OCI-LY1 (cell line): ENCODE results near the gene SCTR.

Experiments
- H2AFZ ChIP-seq: fragments of 200-600 bp; sonication (generic), shearing (Covaris generic); 2 replicates; pipeline ENCODE4 v1.6.0; 2014; ENCODE audit warnings: antibody characterized with exemption, mild to moderate bottlenecking, low read length
- H3F3A ChIP-seq: fragments of 200-600 bp; sonication (generic), shearing (Covaris generic); 2 replicates; pipeline ENCODE4 v1.6.0; 2014; ENCODE audit warnings: mild to moderate bottlenecking, antibody characterized with exemption, low read length, moderate library complexity; ENCODE audit not compliant: insufficient read depth
- H3K27ac ChIP-seq: fragments of 200-600 bp; sonication (generic); 2 replicates; pipeline ENCODE4 v1.5.1; 2014; ENCODE audit warnings: low read length, mixed run types, mild to moderate bottlenecking, low read depth; ENCODE audit not compliant: poor library complexity, severe bottlenecking
- H3K27me3 ChIP-seq: fragments of 200-600 bp; sonication (generic); 2 replicates; pipeline ENCODE4 v1.6.0; 2014; ENCODE audit warnings: antibody characterized with exemption, mild to moderate bottlenecking, low read length, moderate library complexity; ENCODE audit not compliant: insufficient read depth
- H3K36me3 ChIP-seq: fragments of 200-600 bp; sonication (generic); 2 replicates; pipeline ENCODE4 v1.6.1; 2014; ENCODE audit warnings: mild to moderate bottlenecking, antibody characterized with exemption, low read length, moderate library complexity, mixed read lengths; ENCODE audit not compliant: insufficient read depth
- H3K4me1 ChIP-seq: fragments of 200-600 bp; sonication (generic); 2 replicates; pipeline ENCODE4 v1.5.1; 2014; ENCODE audit warnings: mild to moderate bottlenecking, low read length, moderate library complexity; ENCODE audit not compliant: insufficient read depth, severe bottlenecking
- H3K4me2 ChIP-seq: fragments of 200-600 bp; sonication (generic), shearing (Covaris generic); 2 replicates; pipeline ENCODE4 v1.6.1; 2014; ENCODE audit warnings: low read length
- H3K4me3 ChIP-seq: fragments of 200-600 bp; sonication (generic); 2 replicates; pipeline ENCODE4 v1.5.1; 2014; ENCODE audit warnings: low read length, low read depth, mild to moderate bottlenecking, mixed read lengths; ENCODE audit not compliant: poor library complexity, severe bottlenecking
- H3K79me2 ChIP-seq: fragments of 200-600 bp; shearing (Covaris generic); 2 replicates; pipeline ENCODE4 v1.6.1; 2016; ENCODE audit warnings: mixed run types, low read length, mixed read lengths; ENCODE audit not compliant: insufficient read depth
- H3K9ac ChIP-seq: fragments of 200-600 bp; sonication (generic), shearing (Covaris generic); 2 replicates; pipeline ENCODE4 v1.6.1; 2014; ENCODE audit warnings: mild to moderate bottlenecking, low read length, mixed read lengths
- H3K9me2 ChIP-seq: fragments of 200-600 bp; sonication (generic), shearing (Covaris generic); 2 replicates; pipeline ENCODE4 v1.6.1; 2014; ENCODE audit warnings: low read depth, mild to moderate bottlenecking, low read length, mixed read lengths
- H3K9me3 ChIP-seq: fragments of 200-600 bp; shearing (Covaris generic); 2 replicates; pipeline ENCODE4 v1.6.1; 2014; ENCODE audit warnings: low read length, mixed read lengths
- H4K20me1 ChIP-seq: fragments of 200-600 bp; sonication (generic), shearing (Covaris generic); 2 replicates; pipeline ENCODE4 v1.6.0; 2016; ENCODE audit warnings: mild to moderate bottlenecking, low read length; ENCODE audit not compliant: insufficient read depth
- CTCF ChIP-seq: fragments of 200-600 bp; sonication (generic), shearing (Covaris generic); IDR thresholded peaks from 2 replicates; pipeline ENCODE4 v1.5.1; 2017; ENCODE audit warnings: mild to moderate bottlenecking, antibody characterized with exemption, low read length, moderate library complexity, mixed read lengths
- EZH2 ChIP-seq: fragments of 200-600 bp; sonication (generic), shearing (Covaris generic); IDR thresholded peaks from 2 replicates; pipeline ENCODE4 v1.8.0; 2017; ENCODE audit warnings: borderline replicate concordance, mixed run types, mild to moderate bottlenecking, antibody characterized with exemption, low read length, moderate library complexity, mixed read lengths

SCTR gene

GRCh38 chr2:119488245-119489214, 35.8 kb downstream of the SCTR start:
- Histone ChIP-seq H3K4me3 (no peak overlapping the region), H2AFZ (no peak overlapping the region), H3K79me2 (no peaks in the 10 kb centered on the region), H3K9ac (no peak overlapping the region), H3K9me2 (no peaks in the 10 kb centered on the region), H4K20me1 (no peaks in the 10 kb centered on the region), H3K4me2 (no peak overlapping the region), H3K9me3 (no peaks in the 10 kb centered on the region), H3F3A (no peaks in the 10 kb centered on the region), H3K27ac (no peak overlapping the region), H3K27me3 (0 out of 2 replicates have a peak, but pooled peaks cover 9% of the 10 kb centered on the region), H3K36me3 (no peaks in the 10 kb centered on the region), H3K4me1 (no peaks in the 10 kb centered on the region)
- TF ChIP-seq EZH2: no peak
- peak; percentile 8; the same call in 1 of the 2 replicates for TF ChIP-seq CTCF

GRCh38 chr2:119487434-119488244, 36.6 kb downstream of the SCTR start:
- Histone ChIP-seq H3K79me2 (no peaks in the 10 kb centered on the region), H3K9me2 (no peaks in the 10 kb centered on the region), H4K20me1 (no peaks in the 10 kb centered on the region), H3K27ac (no peak overlapping the region), H3K27me3 (0 out of 2 replicates have a peak, but pooled peaks cover 9% of the 10 kb centered on the region), H3K9ac (no peak overlapping the region), H3K9me3 (no peaks in the 10 kb centered on the region), H2AFZ (no peak overlapping the region), H3K4me3 (no peak overlapping the region), H3K4me1 (no peaks in the 10 kb centered on the region), H3K4me2 (no peak overlapping the region), H3K36me3 (no peaks in the 10 kb centered on the region), H3F3A (no peaks in the 10 kb centered on the region)
- TF ChIP-seq EZH2: no peak
- TF ChIP-seq CTCF: no peak

GRCh38 chr2:119486886-119487285, 37.4 kb downstream of the SCTR start:
- H3K4me2 ChIP-seq: no peak overlapping the region
- H3K4me1 ChIP-seq: no peaks in the 10 kb centered on the region
- H3K36me3 ChIP-seq: no peaks in the 10 kb centered on the region
- H3K9me2 ChIP-seq: no peaks in the 10 kb centered on the region
- TF ChIP-seq EZH2 (no peak), CTCF (no peak)
- H2AFZ ChIP-seq: no peak overlapping the region
- H3K9me3 ChIP-seq: no peaks in the 10 kb centered on the region
- no peak overlapping the region for H3K4me3 ChIP-seq
- no peaks in the 10 kb centered on the region for H3F3A ChIP-seq
- H3K27ac ChIP-seq: no peak overlapping the region
- H3K27me3 ChIP-seq: 0 out of 2 replicates have a peak, but pooled peaks cover 9% of the 10 kb centered on the region
- no peaks in the 10 kb centered on the region for H3K79me2 ChIP-seq
- no peaks in the 10 kb centered on the region for H4K20me1 ChIP-seq
- no peak overlapping the region for H3K9ac ChIP-seq
